GM04504 (cell line): ENCODE results near the gene SPEN.

Experiments
- DNase-seq: peaks from one replicate; pipeline ENCODE4 v3.0.0-alpha.2; 2012; ENCODE audit warnings: low read depth

Gene SPEN

DNA sequence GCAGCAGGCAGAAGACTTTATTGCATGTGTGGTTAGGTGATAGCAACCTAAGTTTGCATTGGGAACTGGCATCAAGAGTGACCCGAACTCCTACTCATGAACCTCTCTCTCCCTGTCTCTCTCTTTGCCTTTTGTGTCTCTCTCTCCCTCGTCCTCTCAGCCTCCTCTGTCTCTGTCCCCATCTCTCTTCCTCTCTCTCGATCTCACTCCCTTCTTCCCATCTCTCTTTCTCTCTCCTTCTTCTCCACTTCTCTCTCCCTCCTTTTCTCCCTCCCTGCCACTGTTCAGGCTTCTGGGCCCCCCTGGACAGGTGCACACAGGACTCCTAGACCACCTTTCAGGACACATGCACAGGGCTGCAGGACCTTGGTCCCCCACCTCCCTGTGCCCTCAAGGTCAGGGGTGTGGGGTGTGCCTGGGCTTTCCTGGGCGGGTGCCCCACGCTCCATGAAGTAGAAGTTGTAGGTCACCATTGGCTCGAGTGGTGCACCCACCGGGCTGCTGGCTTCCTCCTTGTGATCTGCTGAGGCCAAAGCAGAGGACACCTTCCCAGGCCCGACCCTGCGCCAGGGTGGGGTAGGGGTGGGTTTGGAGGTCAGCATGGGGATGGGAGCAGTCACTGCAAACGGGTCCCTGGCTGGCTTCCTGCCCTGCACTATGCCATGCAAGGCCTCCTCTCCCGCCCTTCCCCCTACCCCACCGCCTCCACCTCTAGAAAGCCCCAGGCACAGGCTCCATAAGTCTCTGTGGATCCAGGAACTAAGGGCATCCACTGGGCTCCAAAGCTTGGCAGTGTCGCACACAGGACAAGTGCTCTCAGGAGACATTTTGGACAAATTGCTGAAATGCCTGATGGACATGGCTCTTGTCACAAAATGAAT lies 141.6 kb downstream of the SPEN start:
- no peak for DNase-seq

DNA sequence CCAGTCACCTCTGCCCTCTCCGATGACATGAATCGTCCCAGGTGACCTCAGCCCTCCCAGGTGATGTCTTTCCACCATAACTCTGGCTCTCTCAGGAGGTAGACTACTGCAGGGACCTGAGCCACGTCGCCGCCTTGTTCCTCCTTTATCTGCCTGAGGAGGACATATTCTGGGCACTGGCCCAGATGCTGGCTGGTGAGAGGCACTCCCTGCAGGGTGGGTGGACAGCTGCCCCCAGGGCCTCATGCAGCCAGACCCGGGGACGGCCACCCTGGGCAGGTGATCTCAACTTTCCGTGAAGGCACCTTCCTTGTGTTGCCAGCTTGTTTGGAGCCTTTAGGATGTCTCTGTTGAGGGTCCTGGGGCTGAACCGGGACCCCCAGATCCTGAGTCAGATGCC lies 142.3 kb downstream of the SPEN start:
- no peak for DNase-seq
